ENCODE data around the gene SLC7A5.

- TF ChIP-seq CTCF (tag by site-specific recombination; IDR thresholded peaks at IDR 0.05) (no peak), ZNF423 (tag by site-specific recombination; IDR thresholded peaks at IDR 0.05) (no peak), REST (tag by site-specific recombination; IDR thresholded peaks at IDR 0.05) (no peak), HIC1 (tag by site-specific recombination; IDR thresholded peaks at IDR 0.05) (no peak)
Observed at GRCh38 chr16:87819282-87819681, 50.0 kb downstream of the SLC7A5 start.
